H1 (cell line): ENCODE measurements around the gene DISC1. TPM values are rescaled to one million over a fixed set of nuclear protein-coding genes. Genes with fewer than 3 reads are reported as not detected.

Source experiments
- CTCF ChIA-PET: fragments of 300-600 bp; sonication (Branson Sonifier 250); formaldehyde crosslinking; loops from one replicate; lab custom pipeline; 2021; ENCODE audit not compliant: partially characterized antibody; lab: Charles Lee
- POLR2A ChIA-PET: fragments of 300-600 bp; sonication (Branson Sonifier 250); formaldehyde crosslinking; loops from one replicate; lab custom pipeline; 2021; ENCODE audit warnings: inconsistent platforms; ENCODE audit not compliant: partially characterized antibody; lab: Charles Lee
- DNase-seq, 2 experiments: peaks; one replicate each; pipeline versions ENCODE4 v3.0.0 to v3.0.0-alpha.2; 2010 to 2022; ENCODE audit warnings: low spot score in 2 of 2, low read depth in 1 of 2, mixed read lengths in 1 of 2
- FAIRE-seq: peaks from 2 replicates; lab custom pipeline; 2011; peaks lifted over from hg19 to GRCh38; lab: Jason Lieb, UNC
- H2AFZ ChIP-seq: 2 replicates; pipeline ENCODE4 v1.8.1; 2012; ENCODE audit warnings: low read length, inconsistent platforms
- H2AK5ac ChIP-seq: 2 replicates; pipeline ENCODE4 v1.6.1; 2013; ENCODE audit warnings: low read depth, low read length
- H2BK120ac ChIP-seq: replicated peaks from 2 replicates; pipeline ENCODE3; 2013; ENCODE audit warnings: low read depth, low read length, inconsistent platforms
- H2BK12ac ChIP-seq: 2 replicates; pipeline ENCODE4 v1.6.1; 2013; ENCODE audit warnings: low read depth, low read length
- H2BK15ac ChIP-seq: 2 replicates; pipeline ENCODE4 v1.6.1; 2013; ENCODE audit warnings: low read length
- H2BK20ac ChIP-seq: 2 replicates; pipeline ENCODE4 v1.6.1; 2013; ENCODE audit warnings: low read length
- H2BK5ac ChIP-seq: 2 replicates; pipeline ENCODE4 v1.6.1; 2013; ENCODE audit warnings: low read depth, low read length
- H3K14ac ChIP-seq: 2 replicates; pipeline ENCODE4 v1.6.1; 2013; ENCODE audit warnings: inconsistent platforms; ENCODE audit not compliant: insufficient read length
- H3K18ac ChIP-seq: 2 replicates; pipeline ENCODE4 v1.6.1; 2013; ENCODE audit warnings: low read length; ENCODE audit errors: extremely low read depth
- H3K23ac ChIP-seq: 2 replicates; pipeline ENCODE4 v1.6.1; 2013; ENCODE audit warnings: inconsistent platforms; ENCODE audit not compliant: insufficient read length
- H3K23me2 ChIP-seq: 2 replicates; pipeline ENCODE4 v1.6.1; 2013; ENCODE audit warnings: low read depth, low read length
- H3K27ac ChIP-seq: 2 replicates; pipeline ENCODE4 v1.6.1; 2011; ENCODE audit warnings: low read depth, low read length, inconsistent platforms
- H3K27me3 ChIP-seq, 4 experiments: replicated peaks in 1 of 4; 1 replicate in 1 of 4; 2 replicates in 3 of 4; pipeline versions ENCODE4 v1.6.1 to v1.8.1; 2011 to 2013; ENCODE audit warnings: low read length in 3 of 4, mild to moderate bottlenecking in 3 of 4, inconsistent platforms in 2 of 4, mixed read lengths in 2 of 4, moderate library complexity in 1 of 4; ENCODE audit not compliant: control insufficient read depth in 3 of 4, insufficient read depth in 3 of 4; ENCODE audit errors: extremely low read depth in 1 of 4
- H3K36me3 ChIP-seq, 4 experiments: 2 replicates each; pipeline versions ENCODE4 v1.6.1 to v1.8.1; 2011 to 2013; ENCODE audit warnings: mild to moderate bottlenecking in 4 of 4, low read length in 3 of 4, moderate library complexity in 2 of 4, control low read depth in 1 of 4, inconsistent platforms in 1 of 4; ENCODE audit not compliant: insufficient read depth in 4 of 4, control insufficient read depth in 2 of 4
- H3K4ac ChIP-seq: replicated peaks from 2 replicates; pipeline ENCODE3; 2013; ENCODE audit warnings: low read length, low read depth, mixed read lengths, inconsistent platforms; ENCODE audit not compliant: insufficient read length
- H3K4me1 ChIP-seq, 4 experiments: replicated peaks in 1 of 4; 1 replicate in 1 of 4; 2 replicates in 3 of 4; pipeline versions ENCODE4 v1.6.1 to v1.8.1; 2011 to 2013; ENCODE audit warnings: low read length in 3 of 4, inconsistent platforms in 2 of 4, mixed read lengths in 1 of 4; ENCODE audit not compliant: insufficient read depth in 4 of 4, control insufficient read depth in 3 of 4
- H3K4me2 ChIP-seq, 2 experiments: 2 replicates each; pipeline versions ENCODE4 v1.6.1 to v1.8.1; 2011 to 2013; ENCODE audit warnings: low read depth in 2 of 2, low read length in 2 of 2, control low read depth in 1 of 2, inconsistent platforms in 1 of 2, mild to moderate bottlenecking in 1 of 2; ENCODE audit not compliant: insufficient read depth in 1 of 2
- H3K4me3 ChIP-seq, 4 experiments: fragments of 200-600, 300-600 bp in 1 of 4; sonication (generic), shearing (Covaris generic), sonication (Bioruptor Twin) in 1 of 4; 2 replicates each; pipeline versions ENCODE4 v1.5.1 to v1.8.1; 2011 to 2016; ENCODE audit warnings: low read length in 4 of 4, low read depth in 3 of 4, control low read depth in 2 of 4, inconsistent platforms in 2 of 4, mild to moderate bottlenecking in 2 of 4, mixed read lengths in 1 of 4, moderate library complexity in 1 of 4; ENCODE audit not compliant: insufficient read depth in 2 of 4; ENCODE audit errors: extremely low read depth in 1 of 4
- H3K56ac ChIP-seq: replicated peaks from 2 replicates; pipeline ENCODE3; 2013; ENCODE audit warnings: low read depth, mild to moderate bottlenecking, mixed read lengths, low read length, inconsistent platforms; ENCODE audit not compliant: insufficient read length
- H3K79me1 ChIP-seq: 2 replicates; pipeline ENCODE4 v1.6.1; 2013; ENCODE audit warnings: low read depth, low read length, control low read depth
- H3K79me2 ChIP-seq, 2 experiments: 2 replicates each; pipeline versions ENCODE4 v1.6.1 to v1.8.1; 2012 to 2013; ENCODE audit warnings: low read length in 2 of 2, mild to moderate bottlenecking in 2 of 2, inconsistent platforms in 1 of 2; ENCODE audit not compliant: insufficient read depth in 2 of 2, control insufficient read depth in 1 of 2
- H3K9ac ChIP-seq, 4 experiments: replicated peaks in 1 of 4; 1 replicate in 1 of 4; 2 replicates in 3 of 4; pipeline versions ENCODE4 v1.6.1 to v1.8.1; 2011 to 2013; ENCODE audit warnings: low read depth in 3 of 4, low read length in 3 of 4, control low read depth in 2 of 4, mild to moderate bottlenecking in 2 of 4, moderate library complexity in 2 of 4, inconsistent platforms in 1 of 4; ENCODE audit errors: extremely low read depth in 1 of 4
- H3K9me3 ChIP-seq, 2 experiments: 2 replicates each; pipeline versions ENCODE4 v1.6.1 to v1.8.1; 2012 to 2013; ENCODE audit warnings: mild to moderate bottlenecking in 2 of 2, moderate library complexity in 2 of 2, control low read depth in 1 of 2, inconsistent platforms in 1 of 2, low read depth in 1 of 2, low read length in 1 of 2, mixed read lengths in 1 of 2; ENCODE audit not compliant: insufficient read depth in 2 of 2
- H4K20me1 ChIP-seq, 2 experiments: replicated peaks in 1 of 2; 2 replicates each; pipeline versions ENCODE3 to v1.8.1; 2011 to 2013; ENCODE audit warnings: inconsistent platforms in 2 of 2, low read length in 2 of 2, mild to moderate bottlenecking in 1 of 2; ENCODE audit not compliant: insufficient read depth in 2 of 2, control insufficient read depth in 1 of 2
- H4K5ac ChIP-seq: 2 replicates; pipeline ENCODE4 v1.6.1; 2013; ENCODE audit warnings: low read length, low read depth, mixed read lengths, inconsistent platforms; ENCODE audit not compliant: insufficient read length
- H4K8ac ChIP-seq: 2 replicates; pipeline ENCODE4 v1.8.0; 2013; ENCODE audit warnings: mild to moderate bottlenecking, moderate library complexity, low read length, inconsistent platforms; ENCODE audit not compliant: insufficient read depth; ENCODE audit errors: extremely low read depth
- H4K91ac ChIP-seq: replicated peaks from 2 replicates; pipeline ENCODE3; 2013; ENCODE audit warnings: low read length, mixed read lengths, inconsistent platforms; ENCODE audit not compliant: insufficient read length
- BCL11A ChIP-seq, 2 experiments: IDR thresholded peaks; one replicate each; pipeline ENCODE4 v1.6.1; 2011; ENCODE audit warnings: low read depth in 2 of 2, low read length in 2 of 2, mild to moderate bottlenecking in 2 of 2
- CTCF ChIP-seq, 3 experiments: IDR thresholded peaks; 1 replicate in 2 of 3; 2 replicates in 1 of 3; pipeline versions ENCODE4 v1.5.1 to v1.6.1; 2011; ENCODE audit warnings: low read length in 3 of 3, mild to moderate bottlenecking in 3 of 3, inconsistent platforms in 2 of 3, low read depth in 1 of 3, moderate library complexity in 1 of 3; ENCODE audit not compliant: insufficient read depth in 1 of 3; ENCODE audit errors: control extremely low read depth in 1 of 3
- FOSL1 ChIP-seq: IDR thresholded peaks from 2 replicates; pipeline ENCODE4 v1.6.1; 2011; ENCODE audit warnings: mild to moderate bottlenecking, low read depth, low read length, moderate library complexity; ENCODE audit not compliant: insufficient read depth
- POLR2A ChIP-seq, 2 experiments: IDR thresholded peaks; 1 replicate in 1 of 2; 2 replicates in 1 of 2; pipeline ENCODE4 v1.6.1; 2011; ENCODE audit warnings: low read depth in 2 of 2, low read length in 2 of 2, mild to moderate bottlenecking in 2 of 2; ENCODE audit errors: control extremely low read depth in 1 of 2
- SAP30 ChIP-seq: fragments of 300-600 bp; sonication (generic); IDR thresholded peaks from 2 replicates; pipeline ENCODE4 v1.7.1; 2012; ENCODE audit warnings: low read length, moderate library complexity, mild to moderate bottlenecking, inconsistent platforms; ENCODE audit not compliant: insufficient read depth, insufficient replicate concordance
- TEAD4 ChIP-seq: IDR thresholded peaks from 2 replicates; pipeline ENCODE4 v1.6.1; 2012; ENCODE audit warnings: low read depth, low read length, inconsistent platforms, mixed read lengths
- WGBS, 2 experiments: shearing (Covaris generic) in 1 of 2; methylation state at CpG; one replicate each; pipeline versions ENCODE4 v1.1.6 to v1.1.7; 2013 to 2015; ENCODE audit warnings: low lambda C conversion rate in 2 of 2, mixed read lengths in 2 of 2, inconsistent platforms in 1 of 2, low coverage in 1 of 2, missing lambda C conversion rate in 1 of 2; ENCODE audit not compliant: insufficient replicate concordance in 2 of 2, insufficient coverage in 1 of 2, insufficient read length in 1 of 2; ENCODE audit errors: extremely low coverage in 1 of 2, missing lambda C conversion rate in 1 of 2; 5-methylcytosine and 5-hydroxymethylcytosine counted together
- polyA plus RNA-seq, 7 experiments: library from polyadenylated mRNA; depleted of rRNA in 3 of 7; stranded (reverse) in 5 of 7; unstranded in 2 of 7; fragments of >200 nt in 5 of 7; fragments of 200-250 nt in 2 of 7; gene quantifications; 1 replicate in 5 of 7; 2 replicates in 1 of 7; 4 replicates in 1 of 7; pipeline versions ENCODE4 v1.2.1 to v1.2.3, GENCODE V29; 2011 to 2013; ENCODE audit warnings: missing spikeins in 2 of 7, mixed read lengths in 2 of 7
- total RNA-seq: library from RNA; stranded (reverse); fragmentation: NEBNext Ultra II Directional; extraction: Animal tissue kit (Norgen Biotek cat#: 25700); gene quantifications from 2 replicates; pipeline ENCODE4 v1.2.1, GENCODE V29; 2021

DISC1 gene
- total and polyA plus RNA-seq, 2 of the 8 experiments (the other 6 are each of a cell fraction or from before 2014, with no cell fraction given) = 1.1 to 3.5 TPM

GRCh38 chr1:231878737-231879136 lies 252.1 kb downstream of the DISC1 start:
- no peak overlapping the region for H4K5ac ChIP-seq
- no peak overlapping the region for H3K9ac ChIP-seq
- no peaks in the 10 kb centered on the region for H3K36me3 ChIP-seq
- H4K8ac ChIP-seq = no peak overlapping the region
- POLR2A ChIA-PET = no interaction called here
- no peaks in the 10 kb centered on the region for H3K79me2 ChIP-seq
- no peaks in the 10 kb centered on the region; a peak in 1 of 7 replicates for H3K27me3 ChIP-seq
- TF ChIP-seq POLR2A (IDR thresholded peaks at IDR 0.05; ENCODE audit: control extremely low read depth in 1 of 2, low read depth in 2 of 2, low read length in 2 of 2) (no peak), FOSL1 (no peak), SAP30 (no peak), TEAD4 (no peak), CTCF (IDR thresholded peaks at IDR 0.05; ENCODE audit: control extremely low read depth in 1 of 3, insufficient read depth in 1 of 3, low read depth in 1 of 3, low read length in 3 of 3) (no peak), BCL11A (IDR thresholded peaks at IDR 0.05; ENCODE audit: low read depth in 2 of 2, low read length in 2 of 2) (no peak)
- no peak overlapping the region for H3K18ac ChIP-seq
- H3K56ac ChIP-seq = no peak overlapping the region
- WGBS, 2 experiments = 80% methylated on average over 1 of the region's 1 CpG; no CpG with 5 or more reads in 1 of the 2 experiments
- H2BK120ac ChIP-seq = no peak overlapping the region
- no peak overlapping the region for H3K23ac ChIP-seq
- no peak overlapping the region for H2BK20ac ChIP-seq
- H2AK5ac ChIP-seq = no peak overlapping the region
- H3K4me3 ChIP-seq = no peak overlapping the region
- no peak overlapping the region for H3K14ac ChIP-seq
- no peak overlapping the region for H2BK15ac ChIP-seq
- H3K79me1 ChIP-seq = no peaks in the 10 kb centered on the region
- no peak overlapping the region for H2AFZ ChIP-seq
- no peak overlapping the region for H4K91ac ChIP-seq
- no peaks in the 10 kb centered on the region for H3K23me2 ChIP-seq
- CTCF ChIA-PET = interaction anchor here (0.9 kb wide), 1 partner anchor 10 kb away, joined by 3 read pairs; no protein-coding TSS in a partner anchor
- no peak overlapping the region for H3K4me2 ChIP-seq
- no peak overlapping the region for H3K4ac ChIP-seq
- DNase-seq (no peak), FAIRE-seq (no peak)
- H3K27ac ChIP-seq = no peak overlapping the region
- no peaks in the 10 kb centered on the region; a peak in 1 of 7 replicates for H3K4me1 ChIP-seq
- no peak overlapping the region for H2BK5ac ChIP-seq
- no peaks in the 10 kb centered on the region; a peak in 1 of 4 replicates for H3K9me3 ChIP-seq
- no peaks in the 10 kb centered on the region for H4K20me1 ChIP-seq
- H2BK12ac ChIP-seq = no peak overlapping the region
